ENCODE results near the gene CSAD. TPM values are rescaled to one million over a fixed set of nuclear protein-coding genes. Genes with fewer than 3 reads are reported as not detected.
A peak's percentile ranks its signal among the peaks of the same experiment; 100 is the strongest.

The CSAD gene
- total RNA-seq, 1 experiment from 2014 or later, result 32.3 TPM

- H3K27ac ChIP-seq (ENCODE audit: low read depth, low read length, poor library complexity, severe bottlenecking), result no peak overlapping the region
- intact Hi-C loops (cut with micrococcal nuclease; ENCODE audit: unreplicated experiment), result loop anchor here (1.0 to 2.0 kb wide), 3 partner anchors 74 to 296 kb away; no protein-coding TSS in a partner anchor
- H3K4me3 ChIP-seq (ENCODE audit: low read depth, low read length, poor library complexity, severe bottlenecking), result no peak overlapping the region
- BruUV-seq (replicated peaks), result no TSS peak
- POLR2A ChIA-PET (ENCODE audit: low non-redundant PET), result no interaction called here
- peaks cover 14% of the 10 kb centered on the region for H3K4me1 ChIP-seq (ENCODE audit: insufficient read depth, low read length, poor library complexity, severe bottlenecking)
- H3K27me3 ChIP-seq (replicated peaks; ENCODE audit: insufficient read depth, low read depth, low read length, poor library complexity), result no peaks in the 10 kb centered on the region
- H3K9me3 ChIP-seq (ENCODE audit: low read depth, low read length, poor library complexity, severe bottlenecking), result no peaks in the 10 kb centered on the region
- CTCF ChIA-PET, result interaction anchor here (0.9 to 2.0 kb wide), 10 partner anchors 7 to 296 kb away, joined by 3 to 13 read pairs (median 6); partner anchors contain the start of genes AAAS, MYG1 and PFDN5
- TF ChIP-seq EZH2 (IDR thresholded peaks at IDR 0.05; ENCODE audit: borderline replicate concordance, low read depth, low read length, poor library complexity, severe bottlenecking) (no peak), CTCF (conservative IDR thresholded peaks at IDR 0.05; ENCODE audit: low read depth, low read length) (no peak)
- H3K36me3 ChIP-seq (ENCODE audit: insufficient read depth, low read length, poor library complexity, severe bottlenecking), result peaks cover 14% of the 10 kb centered on the region
- DNase-seq (ENCODE audit: low spot score), result no peak
These were observed 32.2 kb upstream of the CSAD start for GRCh38 chr12:53212931-53213330.

- peaks cover 2% of the 10 kb centered on the region for H3K4me1 ChIP-seq (ENCODE audit: insufficient read depth, low read length, poor library complexity, severe bottlenecking)
These were observed 31.0 kb upstream of the CSAD start for GRCh38 chr12:53211476-53212381.

GRCh38 chr12:53210843-53211242 lies 30.1 kb upstream of the CSAD start:
- intact Hi-C loops (cut with micrococcal nuclease; ENCODE audit: unreplicated experiment), result no loop called here
- no TSS peak for BruUV-seq (replicated peaks)
- POLR2A ChIA-PET (ENCODE audit: low non-redundant PET), result no interaction called here
- H3K27me3 ChIP-seq (replicated peaks; ENCODE audit: insufficient read depth, low read depth, low read length, poor library complexity), result no peaks in the 10 kb centered on the region
- H3K9me3 ChIP-seq (ENCODE audit: low read depth, low read length, poor library complexity, severe bottlenecking), result no peaks in the 10 kb centered on the region
- TF ChIP-seq CTCF (conservative IDR thresholded peaks at IDR 0.05; ENCODE audit: low read depth, low read length), result no peak
- CTCF ChIA-PET, result interaction anchor here (0.6 kb wide), 1 partner anchor 78 kb away, joined by 3 read pairs; no protein-coding TSS in a partner anchor
- no peak for DNase-seq (ENCODE audit: low spot score)
- no peak overlapping the region for H3K4me3 ChIP-seq (ENCODE audit: low read depth, low read length, poor library complexity, severe bottlenecking)
- H3K27ac ChIP-seq (ENCODE audit: low read depth, low read length, poor library complexity, severe bottlenecking), result no peak overlapping the region
- peaks cover 14% of the 10 kb centered on the region for H3K36me3 ChIP-seq (ENCODE audit: insufficient read depth, low read length, poor library complexity, severe bottlenecking)
- H3K4me1 ChIP-seq (ENCODE audit: insufficient read depth, low read length, poor library complexity, severe bottlenecking), result no peaks in the 10 kb centered on the region

More at GRCh38 chr12:53211476-53212381, 31.0 kb upstream of the CSAD start:
- POLR2A ChIA-PET (ENCODE audit: low non-redundant PET), result no interaction called here
- H3K4me3 ChIP-seq (ENCODE audit: low read depth, low read length, poor library complexity, severe bottlenecking), result no peak overlapping the region
- no TSS peak for BruUV-seq (replicated peaks)
- DNase-seq (ENCODE audit: low spot score), result no peak
- H3K36me3 ChIP-seq (ENCODE audit: insufficient read depth, low read length, poor library complexity, severe bottlenecking), result peaks cover 14% of the 10 kb centered on the region
- no peaks in the 10 kb centered on the region for H3K27me3 ChIP-seq (replicated peaks; ENCODE audit: insufficient read depth, low read depth, low read length, poor library complexity)
- CTCF ChIA-PET, result interaction anchor here (0.6 to 1.4 kb wide), 5 partner anchors 9 to 110 kb away, joined by 3 to 6 read pairs (median 4); partner anchors contain the start of genes AAAS and ESPL1
- TF ChIP-seq CTCF (conservative IDR thresholded peaks at IDR 0.05; ENCODE audit: low read depth, low read length) (peak; percentile 40), EZH2 (IDR thresholded peaks at IDR 0.05; ENCODE audit: borderline replicate concordance, low read depth, low read length, poor library complexity, severe bottlenecking) (no peak)
- no peak overlapping the region for H3K27ac ChIP-seq (ENCODE audit: low read depth, low read length, poor library complexity, severe bottlenecking)
- H3K9me3 ChIP-seq (ENCODE audit: low read depth, low read length, poor library complexity, severe bottlenecking), result no peaks in the 10 kb centered on the region
- intact Hi-C loops (cut with micrococcal nuclease; ENCODE audit: unreplicated experiment), result loop anchor here (2.0 kb wide), 1 partner anchor 297 kb away; no protein-coding TSS in a partner anchor
